IMR-90 (cell line): ENCODE data around the gene CAMK2D. TPM values are rescaled to one million over a fixed set of nuclear protein-coding genes. Genes with fewer than 3 reads are reported as not detected.

Experiments
- ATAC-seq: fragments of 200-7000 bp; cut with Tn5 transposase; 2 replicates; pipeline ENCODE4 v1.9.1; 2020; ENCODE audit warnings: low read depth, mild to moderate bottlenecking, moderate library complexity
- BruUV-seq: library from RNA; stranded (reverse); fragments of 400-500 nt; replicated peaks from 2 replicates; lab custom pipeline; 2021; lab: Mats Ljungman, UMichigan
- CTCF ChIA-PET: fragments of 300-600 bp; formaldehyde crosslinking; extraction: SDS; loops from one replicate; lab custom pipeline; 2021; ENCODE audit warnings: antibody characterized with exemption; lab: Yijun Ruan, JAX
- POLR2A ChIA-PET: fragments of 300-600 bp; sonication (Branson Sonifier 250); formaldehyde crosslinking; loops from one replicate; lab custom pipeline; 2022; ENCODE audit warnings: antibody characterized with exemption; ENCODE audit not compliant: unreplicated experiment; lab: Charles Lee
- DNase-seq: peaks from one replicate; pipeline ENCODE4 v3.0.0; 2013
- H2AFZ ChIP-seq: replicated peaks from 2 replicates; pipeline ENCODE3; 2013; ENCODE audit warnings: low read length, mild to moderate bottlenecking; ENCODE audit not compliant: poor library complexity
- H2AK5ac ChIP-seq: 2 replicates; pipeline ENCODE4 v1.6.1; 2013; ENCODE audit warnings: low read depth, low read length, inconsistent platforms
- H2AK9ac ChIP-seq: replicated peaks from 2 replicates; pipeline ENCODE3; 2013; ENCODE audit warnings: mild to moderate bottlenecking, low read depth, low read length, moderate library complexity; ENCODE audit not compliant: poor library complexity
- H2BK120ac ChIP-seq: 2 replicates; pipeline ENCODE4 v1.6.1; 2013; ENCODE audit warnings: low read depth, low read length, inconsistent platforms
- H2BK15ac ChIP-seq: 3 replicates; pipeline ENCODE4 v1.6.1; 2013; ENCODE audit warnings: low read depth, low read length, inconsistent platforms
- H2BK20ac ChIP-seq: 2 replicates; pipeline ENCODE4 v1.6.1; 2013; ENCODE audit warnings: low read depth, mild to moderate bottlenecking, inconsistent platforms, low read length, moderate library complexity
- H2BK5ac ChIP-seq: 2 replicates; pipeline ENCODE4 v1.6.1; 2013; ENCODE audit warnings: mild to moderate bottlenecking, low read depth, low read length, inconsistent platforms; ENCODE audit not compliant: poor library complexity, severe bottlenecking
- H3K14ac ChIP-seq: replicated peaks from 2 replicates; pipeline ENCODE4 v1.6.1; 2013; ENCODE audit warnings: low read depth, low read length, inconsistent platforms
- H3K18ac ChIP-seq: 2 replicates; pipeline ENCODE4 v1.6.1; 2013; ENCODE audit warnings: low read depth, low read length, control low read depth
- H3K23ac ChIP-seq: 2 replicates; pipeline ENCODE4 v1.6.1; 2013; ENCODE audit warnings: low read depth, low read length, inconsistent platforms
- H3K27ac ChIP-seq: 2 replicates; pipeline ENCODE4 v1.5.1; 2013; ENCODE audit warnings: mild to moderate bottlenecking, control low read depth, low read length; ENCODE audit not compliant: insufficient read depth
- H3K27me3 ChIP-seq: 2 replicates; pipeline ENCODE4 v1.6.1; 2013; ENCODE audit warnings: low read length; ENCODE audit not compliant: control insufficient read depth, insufficient read depth
- H3K36me3 ChIP-seq: 2 replicates; pipeline ENCODE4 v1.6.1; 2013; ENCODE audit warnings: low read length, mixed read lengths; ENCODE audit not compliant: control insufficient read depth, insufficient read depth
- H3K4ac ChIP-seq: 2 replicates; pipeline ENCODE4 v1.6.1; 2013; ENCODE audit warnings: low read depth, low read length, inconsistent platforms
- H3K4me1 ChIP-seq: 2 replicates; pipeline ENCODE4 v1.6.1; 2013; ENCODE audit warnings: low read length, mixed read lengths; ENCODE audit not compliant: control insufficient read depth, insufficient read depth
- H3K4me2 ChIP-seq: 2 replicates; pipeline ENCODE4 v1.6.1; 2013; ENCODE audit warnings: low read depth, mild to moderate bottlenecking, control low read depth, low read length, moderate library complexity
- H3K4me3 ChIP-seq: 2 replicates; pipeline ENCODE4 v1.5.1; 2013; ENCODE audit warnings: low read depth, mild to moderate bottlenecking, control low read depth, low read length, moderate library complexity; ENCODE audit not compliant: insufficient read depth
- H3K56ac ChIP-seq: 2 replicates; pipeline ENCODE4 v1.6.1; 2013; ENCODE audit warnings: low read length, inconsistent platforms; ENCODE audit not compliant: insufficient read depth; ENCODE audit errors: extremely low read depth
- H3K79me1 ChIP-seq, 2 experiments: 2 replicates each; pipeline ENCODE4 v1.6.1; 2013; ENCODE audit warnings: low read length in 2 of 2, inconsistent platforms in 1 of 2, low read depth in 1 of 2
- H3K9ac ChIP-seq: 2 replicates; pipeline ENCODE4 v1.6.1; 2013; ENCODE audit warnings: low read depth, low read length, control low read depth
- H3K9me1 ChIP-seq: 2 replicates; pipeline ENCODE4 v1.6.1; 2013; ENCODE audit warnings: low read length, inconsistent platforms; ENCODE audit not compliant: insufficient read depth
- H3K9me3 ChIP-seq: 2 replicates; pipeline ENCODE4 v1.6.1; 2013; ENCODE audit warnings: low read length; ENCODE audit not compliant: control insufficient read depth, insufficient read depth
- H4K20me1 ChIP-seq: 2 replicates; pipeline ENCODE4 v1.6.1; 2013; ENCODE audit warnings: low read length, inconsistent platforms; ENCODE audit not compliant: insufficient read depth
- H4K5ac ChIP-seq: 2 replicates; pipeline ENCODE4 v1.6.1; 2013; ENCODE audit warnings: mild to moderate bottlenecking, low read depth, low read length, control low read depth
- H4K8ac ChIP-seq, 2 experiments: 2 replicates each; pipeline ENCODE4 v1.6.1; 2013; ENCODE audit warnings: low read depth in 2 of 2, low read length in 2 of 2, control low read depth in 1 of 2, inconsistent platforms in 1 of 2
- H4K91ac ChIP-seq: 2 replicates; pipeline ENCODE4 v1.6.1; 2013; ENCODE audit warnings: low read depth, low read length, inconsistent platforms; ENCODE audit not compliant: insufficient read depth
- CEBPB ChIP-seq: IDR thresholded peaks from 2 replicates; pipeline ENCODE4 v1.6.1; 2012; ENCODE audit warnings: low read depth, low read length, improper control_type of control experiment
- FOS ChIP-seq: fragments of 150-350 bp; IDR thresholded peaks from 2 replicates; pipeline ENCODE4 v1.6.1; 2016; ENCODE audit warnings: low read depth, low read length
- MAFK ChIP-seq: IDR thresholded peaks from 2 replicates; pipeline ENCODE4 v1.6.1; 2012; ENCODE audit warnings: low read depth, low read length, improper control_type of control experiment
- POLR2A ChIP-seq: IDR thresholded peaks from 2 replicates; pipeline ENCODE4 v1.6.1; 2012; ENCODE audit warnings: mild to moderate bottlenecking, low read depth, low read length
- RCOR1 ChIP-seq: IDR thresholded peaks from 2 replicates; pipeline ENCODE4 v1.6.1; 2012; ENCODE audit warnings: mild to moderate bottlenecking, low read length, improper control_type of control experiment; ENCODE audit not compliant: insufficient replicate concordance
- WGBS, 2 experiments: methylation state at CpG; one replicate each; pipeline versions ENCODE4 v1.1.5 to v1.1.7; 2013; ENCODE audit warnings: missing lambda C conversion rate in 2 of 2; ENCODE audit not compliant: insufficient read length in 1 of 2; ENCODE audit errors: extremely low coverage in 2 of 2; 5-methylcytosine and 5-hydroxymethylcytosine counted together
- dilution Hi-C: fragments of 300-500 bp; cut with HindIII; formaldehyde crosslinking; loops from one replicate; pipeline ENCODE4 v1.14.3; 2018; ENCODE audit warnings: low sequenced_read_pairs; ENCODE audit not compliant: unreplicated experiment
- in situ Hi-C: fragments of 300-500 bp; cut with MboI; formaldehyde crosslinking; loops from 3 replicates; pipeline ENCODE4 v1.14.3; 2019; ENCODE audit warnings: low sequenced_read_pairs, inconsistent platforms, mixed read lengths
- intact Hi-C: fragments of 100-400 bp; cut with micrococcal nuclease; formaldehyde crosslinking; loops from 2 replicates; pipeline ENCODE4 v1.10.0; 2022
- polyA plus RNA-seq, 3 experiments: library from polyadenylated mRNA; depleted of rRNA; stranded (reverse); fragments of >200 nt; gene quantifications; 2 replicates each; pipeline ENCODE4 v1.2.3, GENCODE V29; 2012; ENCODE audit warnings: low replicate concordance in 1 of 3
- total RNA-seq: library from RNA; depleted of rRNA; stranded (reverse); fragments of >200 nt; gene quantifications from 2 replicates; pipeline ENCODE4 v1.2.3, GENCODE V29; 2012

The CAMK2D gene
- total and polyA plus RNA-seq, 2 of the 4 experiments (the other 2 are of a cell fraction) = 44.6 to 156 TPM

DNA sequence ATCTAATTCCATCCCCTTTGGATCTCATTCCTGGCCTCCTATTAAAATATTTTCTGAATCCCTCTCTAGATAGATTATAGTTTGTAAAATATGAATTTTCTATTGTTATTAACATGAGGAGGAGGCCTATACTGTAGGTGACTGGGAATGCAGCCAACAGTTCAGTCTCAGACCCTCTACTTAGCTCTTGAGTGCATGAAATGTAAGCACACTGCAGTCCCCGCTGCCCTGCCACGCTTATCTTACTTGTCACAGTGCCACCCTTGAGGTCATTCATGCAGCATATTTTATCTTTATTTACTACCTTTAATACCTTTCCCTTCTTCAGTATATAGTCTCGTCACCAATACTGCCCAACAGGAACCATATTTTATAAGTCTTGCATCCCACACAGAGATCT, 151.0 kb downstream of the CAMK2D start:
- Histone ChIP-seq H2BK120ac (no peak overlapping the region), H3K36me3 (peaks cover 8% of the 10 kb centered on the region), H3K9ac (no peak overlapping the region), H2BK20ac (no peak overlapping the region), H2AK5ac (no peak overlapping the region), H3K9me1 (peaks cover 6% of the 10 kb centered on the region), H2BK15ac (no peak overlapping the region), H3K23ac (no peak overlapping the region), H3K4ac (no peak overlapping the region), H2AK9ac (no peak overlapping the region), H3K14ac (no peak overlapping the region), H4K8ac (no peak overlapping the region), H4K5ac (no peak overlapping the region), H3K79me1 (peaks cover 22 to 43% of the 10 kb centered on the region in 2 experiments), H4K91ac (no peak overlapping the region), H3K4me1 (no peaks in the 10 kb centered on the region; the same call in 1 of the 2 replicates), H2BK5ac (no peak overlapping the region), H3K27me3 (no peaks in the 10 kb centered on the region), H3K27ac (no peak overlapping the region), H3K56ac (no peak overlapping the region), H3K9me3 (no peaks in the 10 kb centered on the region), H3K4me3 (no peak overlapping the region), H3K18ac (no peak overlapping the region), H3K4me2 (no peak overlapping the region), H4K20me1 (no peaks in the 10 kb centered on the region), H2AFZ (no peak overlapping the region)
- WGBS, 2 experiments = no CpG with 5 or more reads among the region's 3 CpGs
- intact Hi-C loops = no loop called here
- no peak for ATAC-seq
- ChIA-PET CTCF (no interaction called here), POLR2A (no interaction called here)
- dilution Hi-C loops = no loop called here
- no peak for DNase-seq
- BruUV-seq = no TSS peak
- TF ChIP-seq MAFK (no peak), CEBPB (no peak), RCOR1 (no peak), POLR2A (no peak), FOS (no peak)
- in situ Hi-C loops = no loop called here
